Measurements from ENCODE around the gene MTA2.
A peak's percentile ranks its signal among the peaks of the same experiment; 100 is the strongest.

The MTA2 gene

DNA sequence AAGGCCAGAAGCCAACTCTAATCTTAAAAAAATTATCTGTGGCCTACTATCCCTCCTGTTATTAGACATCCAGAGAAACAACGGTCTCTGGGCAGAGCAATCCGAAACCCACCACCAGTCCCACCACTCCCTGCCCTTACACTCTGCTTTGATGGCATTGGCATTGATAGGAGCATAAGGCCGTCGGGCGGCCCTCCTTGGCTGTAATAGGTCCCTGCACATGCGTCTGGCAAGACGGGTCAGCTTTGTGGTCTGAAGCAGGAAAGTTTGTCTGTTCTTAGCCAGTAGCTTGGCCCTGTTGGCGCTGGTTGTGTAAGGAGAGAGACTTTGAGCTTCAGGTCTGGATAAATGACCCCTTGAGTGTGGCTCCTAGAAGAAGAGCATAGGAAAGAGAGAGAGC is 6.5 kb downstream of the MTA2 start:
- no peak overlapping the region for H3K4me3 ChIP-seq (ENCODE audit: control insufficient read depth in 1 of 7, extremely low read depth in 1 of 7, insufficient read depth in 4 of 7, low read depth in 2 of 7, low read length in 6 of 7)
- ChIA-PET CTCF (interaction anchor here (0.9 to 6.9 kb wide), 5 partner anchors 9 to 168 kb away, joined by 3 to 62 read pairs (median 13); no protein-coding TSS in a partner anchor), POLR2A (interaction anchor here (0.5 kb wide), 1 partner anchor 237 kb away, joined by 4 read pairs; the partner anchor contains the start of gene STX5)
- peaks cover 24 to 44% (median 39%) of the 10 kb centered on the region in 4 experiments for H3K4me1 ChIP-seq (ENCODE audit: control extremely low read depth in 1 of 4, control insufficient read depth in 4 of 4, insufficient read depth in 4 of 4, low read length in 3 of 4)
- H3K9me3 ChIP-seq (ENCODE audit: control extremely low read depth in 1 of 5, control insufficient read depth in 4 of 5, insufficient read depth in 2 of 5, low read depth in 1 of 5, low read length in 4 of 5): no peaks in the 10 kb centered on the region
- H3K36me3 ChIP-seq (ENCODE audit: control insufficient read depth in 4 of 4, insufficient read depth in 4 of 4, low read length in 3 of 4): peaks cover 15 to 68% (median 46%) of the 10 kb centered on the region in 4 experiments
- DNase-seq: no peak
- no peaks in the 10 kb centered on the region for H3K27me3 ChIP-seq (replicated peaks in 2 of 5; ENCODE audit: control insufficient read depth in 4 of 5, insufficient read depth in 5 of 5, low read length in 4 of 5)
- H3K27ac ChIP-seq (ENCODE audit: insufficient read depth in 1 of 2, low read depth in 1 of 2, low read length in 2 of 2, poor library complexity in 1 of 2, severe bottlenecking in 2 of 2): no peak overlapping the region
- 94% methylated on average over 8 of the region's 8 CpGs for WGBS (ENCODE audit: insufficient coverage)

GRCh38 chr11:62593434-62594044 is 8.1 kb downstream of the MTA2 start:
- H3K4me1 ChIP-seq (ENCODE audit: control extremely low read depth in 1 of 4, control insufficient read depth in 4 of 4, insufficient read depth in 4 of 4, low read length in 3 of 4): peaks cover 16 to 38% (median 31%) of the 10 kb centered on the region in 4 experiments
- ChIA-PET POLR2A (interaction anchor here (1.4 kb wide), 1 partner anchor 28 kb away, joined by 5 read pairs; the partner anchor contains the start of gene B3GAT3), CTCF (interaction anchor here (0.6 to 6.9 kb wide), 26 partner anchors 8 to 270 kb away, joined by 3 to 62 read pairs (median 5); partner anchors contain the start of genes C11orf98, CSKMT, EEF1G and GANAB)
- H3K36me3 ChIP-seq (ENCODE audit: control insufficient read depth in 4 of 4, insufficient read depth in 4 of 4, low read length in 3 of 4): peaks cover 15 to 61% (median 48%) of the 10 kb centered on the region in 4 experiments
- 71% methylated on average over 10 of the region's 13 CpGs for WGBS (ENCODE audit: insufficient coverage)
- peak overlapping the region in 1 of 2 experiments; percentile 99 for H3K27ac ChIP-seq (ENCODE audit: insufficient read depth in 1 of 2, low read depth in 1 of 2, low read length in 2 of 2, poor library complexity in 1 of 2, severe bottlenecking in 2 of 2)
- DNase-seq: peak; percentile 88 to 94 (median 94)
- no peak overlapping the region for H3K4me3 ChIP-seq (ENCODE audit: control insufficient read depth in 1 of 7, extremely low read depth in 1 of 7, insufficient read depth in 4 of 7, low read depth in 2 of 7, low read length in 6 of 7)
- H3K27me3 ChIP-seq (replicated peaks in 2 of 5; ENCODE audit: control insufficient read depth in 4 of 5, insufficient read depth in 5 of 5, low read length in 4 of 5): no peaks in the 10 kb centered on the region
- H3K9me3 ChIP-seq (ENCODE audit: control extremely low read depth in 1 of 5, control insufficient read depth in 4 of 5, insufficient read depth in 2 of 5, low read depth in 1 of 5, low read length in 4 of 5): no peaks in the 10 kb centered on the region

GRCh38 chr11:62592989-62593421 is 8.7 kb downstream of the MTA2 start:
- POLR2A ChIA-PET: interaction anchor here (0.6 to 2.7 kb wide), 3 partner anchors 19 to 179 kb away, joined by 3 to 25 read pairs (median 5); partner anchors contain the start of genes B3GAT3 and EEF1G
- H3K4me1 ChIP-seq (ENCODE audit: control extremely low read depth in 1 of 4, control insufficient read depth in 4 of 4, insufficient read depth in 4 of 4, low read length in 3 of 4): peaks cover 16 to 35% (median 29%) of the 10 kb centered on the region in 4 experiments
- H3K27me3 ChIP-seq (replicated peaks in 2 of 5; ENCODE audit: control insufficient read depth in 4 of 5, insufficient read depth in 5 of 5, low read length in 4 of 5): no peaks in the 10 kb centered on the region
- no peak for DNase-seq
- WGBS (ENCODE audit: insufficient coverage): 100% methylated on average over 1 of the region's 8 CpGs
- peak overlapping the region in 1 of 7 experiments; percentile 78 for H3K4me3 ChIP-seq (ENCODE audit: control insufficient read depth in 1 of 7, extremely low read depth in 1 of 7, insufficient read depth in 4 of 7, low read depth in 2 of 7, low read length in 6 of 7)
- peak overlapping the region in 1 of 2 experiments; percentile 99 for H3K27ac ChIP-seq (ENCODE audit: insufficient read depth in 1 of 2, low read depth in 1 of 2, low read length in 2 of 2, poor library complexity in 1 of 2, severe bottlenecking in 2 of 2)
- no peaks in the 10 kb centered on the region for H3K9me3 ChIP-seq (ENCODE audit: control extremely low read depth in 1 of 5, control insufficient read depth in 4 of 5, insufficient read depth in 2 of 5, low read depth in 1 of 5, low read length in 4 of 5)
- CTCF ChIA-PET: interaction anchor here (0.9 to 6.9 kb wide), 24 partner anchors 8 to 271 kb away, joined by 3 to 62 read pairs (median 7); partner anchors contain the start of genes EEF1G, GANAB, LBHD1 and MTA2
- H3K36me3 ChIP-seq (ENCODE audit: control insufficient read depth in 4 of 4, insufficient read depth in 4 of 4, low read length in 3 of 4): peaks cover 12 to 56% (median 46%) of the 10 kb centered on the region in 4 experiments

- POLR2A ChIA-PET: interaction anchor here (0.6 to 2.7 kb wide), 19 partner anchors 9 to 249 kb away, joined by 3 to 30 read pairs (median 6); partner anchors contain the start of genes B3GAT3, C11orf98, CSKMT and EEF1G
- 5% methylated on average over 11 of the region's 17 CpGs for WGBS (ENCODE audit: insufficient coverage)
These were observed 9.4 kb downstream of the MTA2 start for GRCh38 chr11:62592146-62592815.

GRCh38 chr11:62591448-62592145 is 10.1 kb downstream of the MTA2 start, which contains the start of gene TUT1:
Gene TUT1, minus strand, starts transcription at chr11:62591523. Its CDS starts 38 bp downstream, at chr11:62591485.
- POLR2A ChIA-PET: interaction anchor here (0.6 to 2.7 kb wide), 24 partner anchors 10 to 250 kb away, joined by 3 to 30 read pairs (median 6); partner anchors contain the start of genes B3GAT3, C11orf98, CSKMT and EEF1G
- H3K36me3 ChIP-seq (ENCODE audit: control insufficient read depth in 4 of 4, insufficient read depth in 4 of 4, low read length in 3 of 4): peaks cover 10 to 52% (median 43%) of the 10 kb centered on the region in 4 experiments

More at GRCh38 chr11:62592146-62592815, 9.4 kb downstream of the MTA2 start:
- Histone ChIP-seq H3K4me3 (ENCODE audit: control insufficient read depth in 1 of 7, extremely low read depth in 1 of 7, insufficient read depth in 4 of 7, low read depth in 2 of 7, low read length in 6 of 7) (peak overlapping the region in 6 of 7 experiments; percentile 61 to 95 (median 84)), H3K27ac (ENCODE audit: insufficient read depth in 1 of 2, low read depth in 1 of 2, low read length in 2 of 2, poor library complexity in 1 of 2, severe bottlenecking in 2 of 2) (peak overlapping the region; percentile 56 to 99), H3K4me1 (ENCODE audit: control extremely low read depth in 1 of 4, control insufficient read depth in 4 of 4, insufficient read depth in 4 of 4, low read length in 3 of 4) (peaks cover 16 to 35% (median 29%) of the 10 kb centered on the region in 4 experiments), H3K36me3 (ENCODE audit: control insufficient read depth in 4 of 4, insufficient read depth in 4 of 4, low read length in 3 of 4) (peaks cover 10 to 56% (median 46%) of the 10 kb centered on the region in 4 experiments), H3K9me3 (ENCODE audit: control extremely low read depth in 1 of 5, control insufficient read depth in 4 of 5, insufficient read depth in 2 of 5, low read depth in 1 of 5, low read length in 4 of 5) (no peaks in the 10 kb centered on the region), H3K27me3 (replicated peaks in 2 of 5; ENCODE audit: control insufficient read depth in 4 of 5, insufficient read depth in 5 of 5, low read length in 4 of 5) (no peaks in the 10 kb centered on the region)
- no peak for DNase-seq
- CTCF ChIA-PET: interaction anchor here (0.9 to 6.9 kb wide), 36 partner anchors 9 to 272 kb away, joined by 3 to 62 read pairs (median 4); partner anchors contain the start of genes C11orf98, CSKMT, EEF1G and GANAB

DNA sequence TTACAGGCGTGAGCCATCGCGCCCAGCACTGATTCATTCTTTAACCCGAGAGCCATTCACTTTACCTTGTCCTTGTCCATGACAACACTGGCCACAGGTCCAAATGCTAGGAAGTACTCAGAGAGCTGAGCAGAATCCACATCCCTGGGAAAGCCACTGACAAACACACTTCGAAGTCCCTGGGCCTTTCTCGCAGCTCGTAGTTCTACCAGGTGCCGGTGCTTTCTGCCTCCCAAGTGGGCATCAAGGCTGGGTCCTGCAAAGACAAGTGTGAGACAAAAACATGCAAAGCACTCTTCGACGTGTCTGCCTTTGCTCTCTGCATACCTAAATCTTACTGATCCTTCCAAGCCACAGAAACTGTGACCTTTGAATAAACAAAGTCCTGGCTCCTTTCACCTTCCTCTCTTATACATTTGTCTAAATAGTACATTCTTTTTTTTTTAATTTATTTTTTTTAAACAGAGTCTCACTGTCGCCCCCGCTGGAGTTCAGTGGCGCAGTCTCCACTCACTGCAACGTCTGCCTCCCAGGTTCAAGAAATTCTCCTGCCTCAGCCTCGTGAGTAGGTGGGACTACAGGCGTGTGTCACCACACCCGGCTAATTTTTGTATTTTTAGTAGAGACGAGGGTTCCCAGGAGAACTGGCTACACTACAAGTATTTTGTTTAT is 12.6 kb downstream of the MTA2 start:
- peak; percentile 53 to 68 (median 63) for DNase-seq
- H3K36me3 ChIP-seq (ENCODE audit: control insufficient read depth in 4 of 4, insufficient read depth in 4 of 4, low read length in 3 of 4): peaks cover 4 to 42% (median 30%) of the 10 kb centered on the region in 4 experiments
- H3K27me3 ChIP-seq (replicated peaks in 2 of 5; ENCODE audit: control insufficient read depth in 4 of 5, insufficient read depth in 5 of 5, low read length in 4 of 5): no peaks in the 10 kb centered on the region
- peak overlapping the region in 1 of 2 experiments; percentile 3 for H3K27ac ChIP-seq (ENCODE audit: insufficient read depth in 1 of 2, low read depth in 1 of 2, low read length in 2 of 2, poor library complexity in 1 of 2, severe bottlenecking in 2 of 2)
- H3K4me3 ChIP-seq (ENCODE audit: control insufficient read depth in 1 of 7, extremely low read depth in 1 of 7, insufficient read depth in 4 of 7, low read depth in 2 of 7, low read length in 6 of 7): no peak overlapping the region
- ChIA-PET CTCF (interaction anchor here (0.9 to 1.3 kb wide), 5 partner anchors 10 to 194 kb away, joined by 3 to 6 read pairs (median 3); no protein-coding TSS in a partner anchor), POLR2A (no interaction called here)
- WGBS (ENCODE audit: insufficient coverage): 85% methylated on average over 14 of the region's 18 CpGs
- H3K4me1 ChIP-seq (ENCODE audit: control extremely low read depth in 1 of 4, control insufficient read depth in 4 of 4, insufficient read depth in 4 of 4, low read length in 3 of 4): peaks cover 16 to 35% (median 29%) of the 10 kb centered on the region in 4 experiments
- no peaks in the 10 kb centered on the region for H3K9me3 ChIP-seq (ENCODE audit: control extremely low read depth in 1 of 5, control insufficient read depth in 4 of 5, insufficient read depth in 2 of 5, low read depth in 1 of 5, low read length in 4 of 5)

More at GRCh38 chr11:62591448-62592145, 10.1 kb downstream of the MTA2 start, which contains the start of gene TUT1:
- Histone ChIP-seq H3K4me3 (ENCODE audit: control insufficient read depth in 1 of 7, extremely low read depth in 1 of 7, insufficient read depth in 4 of 7, low read depth in 2 of 7, low read length in 6 of 7) (peak within 1 kb of the TSS; percentile 58 to 95 (median 89)), H3K9me3 (ENCODE audit: control extremely low read depth in 1 of 5, control insufficient read depth in 4 of 5, insufficient read depth in 2 of 5, low read depth in 1 of 5, low read length in 4 of 5) (no peaks in the 10 kb centered on the region), H3K27me3 (replicated peaks in 2 of 5; ENCODE audit: control insufficient read depth in 4 of 5, insufficient read depth in 5 of 5, low read length in 4 of 5) (no peaks in the 10 kb centered on the region), H3K4me1 (ENCODE audit: control extremely low read depth in 1 of 4, control insufficient read depth in 4 of 4, insufficient read depth in 4 of 4, low read length in 3 of 4) (peaks cover 16 to 35% (median 29%) of the 10 kb centered on the region in 4 experiments), H3K27ac (ENCODE audit: insufficient read depth in 1 of 2, low read depth in 1 of 2, low read length in 2 of 2, poor library complexity in 1 of 2, severe bottlenecking in 2 of 2) (peak within 1 kb of the TSS; percentile 93 to 99)
- CTCF ChIA-PET: interaction anchor here (0.9 to 6.9 kb wide), 32 partner anchors 8 to 252 kb away, joined by 3 to 62 read pairs (median 4); partner anchors contain the start of genes C11orf98, CSKMT, EEF1G and GANAB
- 0% methylated on average over 57 of the region's 58 CpGs for WGBS (ENCODE audit: insufficient coverage)
- peak; percentile 100 for DNase-seq

Measured in common myeloid progenitor, CD34-positive (primary cell).